Superior temporal gyrus (tissue), 1 donor: ENCODE measurements around the gene TC2N.
"Not testable (repeated sequence)": the region's sequence is repeated elsewhere in the genome, so short reads cannot be mapped to it uniquely, and the experiment has no call there.

Experiments used
- DNase-seq: peaks from one replicate; pipeline ENCODE4 v3.0.0-alpha.2; 2016; ENCODE audit errors: extremely low spot score

TC2N gene

GRCh38 chr14:91867316-91867988 is at the start of gene TC2N:
Gene TC2N, minus strand, starts transcription at chr14:91867536. Its CDS starts 53,767 bp downstream, at chr14:91813769.
- no peak for DNase-seq

- no peak for DNase-seq
These were observed 44.7 kb upstream of the TC2N start for GRCh38 chr14:91912035-91912434.

- peak; percentile 79 for DNase-seq
These were observed 44.2 kb upstream of the TC2N start for GRCh38 chr14:91911474-91912032.

- DNase-seq: no peak
These were observed 42.9 kb upstream of the TC2N start for GRCh38 chr14:91910196-91910595.

- DNase-seq: no peak
These were observed 39.0 kb upstream of the TC2N start for GRCh38 chr14:91906374-91906773.

- DNase-seq: no peak
These were observed 37.8 kb upstream of the TC2N start for GRCh38 chr14:91904956-91905645.

- no peak for DNase-seq
These were observed 37.1 kb upstream of the TC2N start for GRCh38 chr14:91904483-91904882.

- DNase-seq: no peak
These were observed 35.7 kb upstream of the TC2N start for GRCh38 chr14:91903070-91903469.

GRCh38 chr14:91902336-91902735 is 35.0 kb upstream of the TC2N start:
- DNase-seq: no peak

GRCh38 chr14:91901449-91902226 is 34.3 kb upstream of the TC2N start:
- DNase-seq: no peak

GRCh38 chr14:91899806-91900205 is 32.5 kb upstream of the TC2N start:
- no peak for DNase-seq

GRCh38 chr14:91899213-91899612 is 31.9 kb upstream of the TC2N start:
- DNase-seq: no peak

GRCh38 chr14:91898372-91898771 is 31.0 kb upstream of the TC2N start:
- no peak for DNase-seq

- DNase-seq: not testable (repeated sequence)
These were observed 30.4 kb upstream of the TC2N start for GRCh38 chr14:91897716-91898115.

GRCh38 chr14:91897106-91897701 is 29.9 kb upstream of the TC2N start:
- DNase-seq: peak; percentile 80

- no peak for DNase-seq
These were observed 29.1 kb upstream of the TC2N start for GRCh38 chr14:91896419-91896818.

- no peak for DNase-seq
These were observed 26.3 kb upstream of the TC2N start for GRCh38 chr14:91893669-91894068.

- DNase-seq: peak; percentile 45
These were observed 25.7 kb upstream of the TC2N start for GRCh38 chr14:91893007-91893406.

GRCh38 chr14:91891721-91892220 is 24.4 kb upstream of the TC2N start:
- DNase-seq: peak; percentile 92

GRCh38 chr14:91891101-91891500 is 23.8 kb upstream of the TC2N start:
- peak; percentile 67 for DNase-seq

GRCh38 chr14:91890291-91890749 is 23.0 kb upstream of the TC2N start:
- no peak for DNase-seq
